GM18519 (cell line): Measurements from ENCODE around the gene CA5A.

Experiments
- ATAC-seq: cut with Tn5 transposase; IDR thresholded peaks from one replicate; pipeline ENCODE4 v1.9.1; 2021; ENCODE audit warnings: mild to moderate bottlenecking, moderate library complexity; ENCODE audit not compliant: unreplicated experiment, low FRiP score

The CA5A gene

GRCh38 chr16:87842209-87842869, 94.0 kb downstream of the CA5A start:
- ATAC-seq = no peak

GRCh38 chr16:87841340-87842208, 94.8 kb downstream of the CA5A start:
- ATAC-seq = no peak

- no peak for ATAC-seq
Measured at GRCh38 chr16:87840271-87840978, 95.9 kb downstream of the CA5A start.

- no peak for ATAC-seq
Measured at GRCh38 chr16:87839542-87840270, 96.6 kb downstream of the CA5A start.

- ATAC-seq = no peak
Measured at GRCh38 chr16:87838643-87839541, 97.4 kb downstream of the CA5A start.
